Measurements from ENCODE around the gene PIPOX.

GRCh38 chr17:29038085-29038795 is 4.7 kb upstream of the PIPOX start:
- TF ChIP-seq CTCF (IDR thresholded peaks at IDR 0.05), result no peak
- TF ChIP-seq POLR2A (IDR thresholded peaks at IDR 0.05), result no peak
